Naive thymus-derived CD4-positive, alpha-beta T cell (primary cell): ENCODE data around the gene NDUFA5. TPM values are rescaled to one million over a fixed set of nuclear protein-coding genes. Genes with fewer than 3 reads are reported as not detected.

ENCODE experiments used
- ATAC-seq: fragments of 150-1000 bp; cut with Tn5 transposase; 2 replicates; pipeline ENCODE4 v1.10.0; 2021; ENCODE audit warnings: mild to moderate bottlenecking, moderate library complexity
- CTCF ChIA-PET: fragments of 350-600 bp; sonication (Branson Sonifier 250); formaldehyde crosslinking; loops from one replicate; lab custom pipeline; 2021; ENCODE audit warnings: antibody characterized with exemption; lab: Charles Lee
- POLR2A ChIA-PET: fragments of 350-600 bp; sonication (Branson Sonifier 250); formaldehyde crosslinking; loops from one replicate; lab custom pipeline; 2021; ENCODE audit warnings: antibody characterized with exemption, inconsistent platforms; lab: Charles Lee
- DNase-seq, 9 donors: peaks; one replicate each; pipeline versions ENCODE4 v3.0.0 to v3.0.0-alpha.2; 2020 to 2022; ENCODE audit warnings: mixed read lengths in 1 of 9
- H3K27ac ChIP-seq: one replicate; pipeline ENCODE4 v1.7.0; 2013; ENCODE audit warnings: mild to moderate bottlenecking, low read depth, low read length, moderate library complexity
- H3K27me3 ChIP-seq, 2 donors: one replicate each; pipeline ENCODE4 v1.7.0; 2013; ENCODE audit warnings: low read length in 2 of 2, mild to moderate bottlenecking in 2 of 2, moderate library complexity in 2 of 2; ENCODE audit not compliant: control insufficient read depth in 2 of 2, insufficient read depth in 2 of 2
- H3K36me3 ChIP-seq, 3 experiments: 1 replicate in 2 of 3; 2 replicates in 1 of 3; pipeline ENCODE4 v1.7.0; 2013; ENCODE audit warnings: low read length in 3 of 3, mild to moderate bottlenecking in 3 of 3, moderate library complexity in 1 of 3; ENCODE audit not compliant: insufficient read depth in 3 of 3, control insufficient read depth in 2 of 3
- H3K4me1 ChIP-seq, 2 donors: one replicate each; pipeline ENCODE4 v1.7.0; 2013; ENCODE audit warnings: low read length in 2 of 2, mild to moderate bottlenecking in 2 of 2, moderate library complexity in 1 of 2; ENCODE audit not compliant: control insufficient read depth in 2 of 2, insufficient read depth in 2 of 2
- H3K4me3 ChIP-seq: 2 replicates; pipeline ENCODE4 v1.7.0; 2013; ENCODE audit warnings: mild to moderate bottlenecking, low read length
- H3K9me3 ChIP-seq, 3 experiments: 1 replicate in 2 of 3; 2 replicates in 1 of 3; pipeline ENCODE4 v1.7.0; 2013; ENCODE audit warnings: low read length in 3 of 3; ENCODE audit not compliant: control insufficient read depth in 2 of 3
- H3K27ac Mint-ChIP-seq, 9 donors: one replicate each; pipeline ENCODE4 v1.8.0; 2020 to 2022; ENCODE audit warnings: mixed read lengths in 9 of 9, mild to moderate bottlenecking in 8 of 9, moderate library complexity in 5 of 9, inconsistent platforms in 2 of 9
- H3K27me3 Mint-ChIP-seq, 5 donors: one replicate each; pipeline ENCODE4 v1.8.0; 2021 to 2022; ENCODE audit warnings: mixed read lengths in 5 of 5, mild to moderate bottlenecking in 1 of 5
- H3K36me3 Mint-ChIP-seq, 5 donors: one replicate each; pipeline ENCODE4 v1.8.0; 2020 to 2022; ENCODE audit warnings: mixed read lengths in 5 of 5, mild to moderate bottlenecking in 3 of 5, inconsistent platforms in 1 of 5
- H3K4me1 Mint-ChIP-seq, 7 donors: one replicate each; pipeline ENCODE4 v1.8.0; 2020 to 2022; ENCODE audit warnings: mixed read lengths in 7 of 7, mild to moderate bottlenecking in 3 of 7, inconsistent platforms in 1 of 7
- H3K4me3 Mint-ChIP-seq, 10 donors: one replicate each; pipeline ENCODE4 v1.8.0; 2020 to 2022; ENCODE audit warnings: mild to moderate bottlenecking in 10 of 10, mixed read lengths in 10 of 10, moderate library complexity in 6 of 10, inconsistent platforms in 2 of 10
- H3K9me3 Mint-ChIP-seq, 11 donors: one replicate each; pipeline ENCODE4 v1.8.0; 2020 to 2022; ENCODE audit warnings: mixed read lengths in 11 of 11, mild to moderate bottlenecking in 4 of 11, inconsistent platforms in 1 of 11, moderate library complexity in 1 of 11
- intact Hi-C, 2 donors: fragments of 100-400 bp; cut with micrococcal nuclease; formaldehyde crosslinking; loops; one replicate each; pipeline ENCODE4 v1.15.1; 2023
- polyA plus RNA-seq, 2 donors: library from polyadenylated mRNA; unstranded; fragments of 300-500 nt; fragmentation: Illumina TruSeq; gene quantifications; one replicate each; pipeline ENCODE4 v1.2.3, GENCODE V29; 2021
- total RNA-seq, 6 experiments: library from RNA in 5 of 6; stranded (reverse) in 5 of 6; gene quantifications; 1 replicate in 5 of 6; 2 replicates in 1 of 6; pipeline ENCODE4 v1.2.3 and lab custom pipeline; 2021 to 2026

NDUFA5 gene
- total and polyA plus RNA-seq, 7 experiments from 2014 or later, result 40.8 to 97.8 (median 62.5) TPM

DNA sequence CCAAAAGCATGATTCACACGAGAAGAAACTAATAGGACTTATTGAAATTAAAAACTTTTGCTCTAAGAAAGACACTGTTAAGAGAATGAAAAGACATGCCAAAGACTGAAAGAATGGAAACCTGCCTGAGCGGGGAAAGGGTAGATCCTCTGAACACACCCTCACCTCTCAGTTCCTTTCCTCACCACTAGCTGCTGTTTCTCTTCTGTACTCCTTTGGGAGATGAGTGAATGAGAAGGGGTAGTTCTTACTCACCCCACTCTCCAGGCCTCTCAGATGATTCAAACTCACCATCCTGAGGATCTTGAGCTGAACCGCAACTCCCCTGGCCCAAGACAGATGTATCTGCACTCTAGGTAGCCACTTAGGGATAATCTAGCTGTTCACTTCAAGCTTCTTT is 65.1 kb downstream of the NDUFA5 start:
- ChIA-PET CTCF (no interaction called here), POLR2A (no interaction called here)
- no peaks in the 10 kb centered on the region for H3K36me3 Mint-ChIP-seq
- Histone ChIP-seq H3K36me3 (no peaks in the 10 kb centered on the region), H3K4me1 (no peaks in the 10 kb centered on the region), H3K27ac (no peak overlapping the region), H3K9me3 (no peaks in the 10 kb centered on the region), H3K27me3 (no peaks in the 10 kb centered on the region), H3K4me3 (no peak overlapping the region)
- H3K4me1 Mint-ChIP-seq, result no peaks in the 10 kb centered on the region
- H3K27ac Mint-ChIP-seq, result no peak overlapping the region
- intact Hi-C loops, result loop anchor here in 1 of 2 donors (5.0 kb wide), 1 partner anchor 190 kb away; no protein-coding TSS in a partner anchor
- peaks cover 5 to 33% (median 23%) of the 10 kb centered on the region in 5 donors for H3K27me3 Mint-ChIP-seq
- no peak overlapping the region for H3K4me3 Mint-ChIP-seq
- ATAC-seq, result no peak
- no peak for DNase-seq
- peaks cover 0 to 2% (median 0%) of the 10 kb centered on the region in 11 donors for H3K9me3 Mint-ChIP-seq

Other genes with a start within 250 kb of the NDUFA5 start
- under 1 TPM in 1 of 5 experiments, not detected in 4; 0.24 TPM for gene IQUB, start 23.2 kb downstream of the NDUFA5 start, total RNA-seq
- under 1 TPM in 1 of 2 donors, not detected in 1; 0.09 TPM for gene IQUB, start 23.2 kb downstream of the NDUFA5 start, polyA plus RNA-seq
- gene ASB15, start 44.0 kb upstream of the NDUFA5 start, total RNA-seq, result not detected
- gene ASB15, start 44.0 kb upstream of the NDUFA5 start, polyA plus RNA-seq, result under 1 TPM; 0.07 to 0.15 TPM
- gene LMOD2, start 98.0 kb upstream of the NDUFA5 start, total RNA-seq, result not detected
- gene LMOD2, start 98.0 kb upstream of the NDUFA5 start, polyA plus RNA-seq, result under 1 TPM; 0.13 to 0.44 TPM
- gene WASL, start 191.2 kb upstream of the NDUFA5 start, total RNA-seq, result 10 to 100 TPM in 3 of 5 experiments, 1 to 10 TPM in 2; 8.3 to 15.0 (median 10.1) TPM
- gene WASL, start 191.2 kb upstream of the NDUFA5 start, polyA plus RNA-seq, result 1 to 10 TPM; 2.3 to 3.1 TPM